Activated CD4-positive, alpha-beta T cell treated with anti-CD3 and anti-CD28 coated beads, Interleukin-2, amount 50 U/mL, for 1 hour (primary cell): Measurements from ENCODE around the gene NLGN1.

Experiments used
- DNase-seq: peaks from one replicate; pipeline ENCODE4 v3.0.0-alpha.2; 2020

NLGN1 gene

GRCh38 chr3:173774294-173774693, 376.8 kb downstream of the NLGN1 start:
- DNase-seq, result no peak

- DNase-seq, result no peak
Observed at GRCh38 chr3:173778251-173778650, 380.7 kb downstream of the NLGN1 start.

GRCh38 chr3:173780067-173780466, 382.5 kb downstream of the NLGN1 start:
- DNase-seq, result no peak

- no peak for DNase-seq
Observed at GRCh38 chr3:173785004-173785403, 387.5 kb downstream of the NLGN1 start.

- no peak for DNase-seq
Observed at GRCh38 chr3:173789530-173790162, 392.1 kb downstream of the NLGN1 start.

GRCh38 chr3:173793963-173794362, 396.4 kb downstream of the NLGN1 start:
- no peak for DNase-seq

- no peak for DNase-seq
Observed at GRCh38 chr3:173796405-173796804, 398.9 kb downstream of the NLGN1 start.

GRCh38 chr3:173796890-173797289, 399.3 kb downstream of the NLGN1 start:
- DNase-seq, result no peak

GRCh38 chr3:173799060-173799816, 401.7 kb downstream of the NLGN1 start:
- no peak for DNase-seq

- no peak for DNase-seq
Observed at GRCh38 chr3:173800154-173800553, 402.6 kb downstream of the NLGN1 start.

- DNase-seq, result no peak
Observed at GRCh38 chr3:173814809-173815208, 417.3 kb downstream of the NLGN1 start.

- no peak for DNase-seq
Observed at GRCh38 chr3:173819368-173819767, 421.8 kb downstream of the NLGN1 start.

GRCh38 chr3:173823911-173824460, 426.4 kb downstream of the NLGN1 start:
- no peak for DNase-seq

GRCh38 chr3:173825730-173826129, 428.2 kb downstream of the NLGN1 start:
- no peak for DNase-seq

GRCh38 chr3:173826416-173826815, 428.9 kb downstream of the NLGN1 start:
- no peak for DNase-seq

- DNase-seq, result no peak
Observed at GRCh38 chr3:173826901-173827609, 429.5 kb downstream of the NLGN1 start.

GRCh38 chr3:173838644-173839043, 441.1 kb downstream of the NLGN1 start:
- DNase-seq, result no peak

GRCh38 chr3:173839859-173840258, 442.3 kb downstream of the NLGN1 start:
- DNase-seq, result no peak

GRCh38 chr3:173841334-173841733, 443.8 kb downstream of the NLGN1 start:
- DNase-seq, result no peak

GRCh38 chr3:173843060-173843459, 445.5 kb downstream of the NLGN1 start:
- no peak for DNase-seq

- no peak for DNase-seq
Observed at GRCh38 chr3:173846584-173846983, 449.0 kb downstream of the NLGN1 start.

- DNase-seq, result no peak
Observed at GRCh38 chr3:173849489-173849888, 451.9 kb downstream of the NLGN1 start.

- DNase-seq, result no peak
Observed at GRCh38 chr3:173857154-173857553, 459.6 kb downstream of the NLGN1 start.

GRCh38 chr3:173862701-173863100, 465.2 kb downstream of the NLGN1 start:
- no peak for DNase-seq
